Adipose tissue (tissue), 3 donors: Measurements from ENCODE around the gene OR2T3. TPM values are rescaled to one million over a fixed set of nuclear protein-coding genes. Genes with fewer than 3 reads are reported as not detected.
"Not testable (repeated sequence)": the region's sequence is repeated elsewhere in the genome, so short reads cannot be mapped to it uniquely, and the experiment has no call there.

Experiments
- H3K27ac ChIP-seq: one replicate; pipeline ENCODE4 v1.5.1; 2013; ENCODE audit warnings: low read depth, low read length
- WGBS, 3 donors: extraction: QIAGEN DNeasy Blood & Tissue Kit; methylation state at CpG; one replicate each; pipeline ENCODE4 v1.1.7; 2013; 5-methylcytosine and 5-hydroxymethylcytosine counted together
- polyA plus RNA-seq, 3 donors: library from polyadenylated mRNA; stranded (reverse); fragments of 200-250 nt; gene quantifications; one replicate each; pipeline ENCODE4 v1.2.3, GENCODE V29; 2013
- donor health status: healthy with polysubstance abuse.
- donor health status: Bipolar disorder and iron deficiency.
- donor health status: healthy.

Gene OR2T3
- polyA plus RNA-seq, 3 donors, result not detected

DNA sequence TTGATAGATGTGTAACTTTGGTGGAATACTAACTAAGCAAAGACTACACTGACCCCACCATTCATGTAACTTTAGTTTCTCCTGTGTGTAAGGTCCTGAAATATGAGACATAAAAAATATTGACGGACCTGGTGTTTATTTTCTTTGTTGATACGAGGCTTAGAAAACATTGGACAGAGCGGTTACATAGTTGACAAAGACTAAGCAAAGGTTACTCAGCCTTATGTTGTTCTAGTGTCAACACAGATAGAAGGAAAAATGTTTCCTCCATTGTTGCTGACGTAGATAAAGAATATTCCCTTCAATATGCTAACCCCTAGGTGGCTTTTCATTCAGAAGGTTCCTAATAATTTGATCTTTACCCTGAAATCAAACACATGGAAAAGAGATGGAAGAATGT is 18.1 kb upstream of the OR2T3 start:
- not testable (repeated sequence) for H3K27ac ChIP-seq
- whole genome bisulfite sequencing, 3 donors, result 7 to 82% (median 75%) methylated on average over 1 of the region's 4 CpGs

- no CpG with 5 or more reads among the region's 2 CpGs for WGBS, 3 donors
- not testable (repeated sequence) for H3K27ac ChIP-seq
These were observed 16.5 kb upstream of the OR2T3 start for GRCh38 chr1:248456635-248457034.

DNA sequence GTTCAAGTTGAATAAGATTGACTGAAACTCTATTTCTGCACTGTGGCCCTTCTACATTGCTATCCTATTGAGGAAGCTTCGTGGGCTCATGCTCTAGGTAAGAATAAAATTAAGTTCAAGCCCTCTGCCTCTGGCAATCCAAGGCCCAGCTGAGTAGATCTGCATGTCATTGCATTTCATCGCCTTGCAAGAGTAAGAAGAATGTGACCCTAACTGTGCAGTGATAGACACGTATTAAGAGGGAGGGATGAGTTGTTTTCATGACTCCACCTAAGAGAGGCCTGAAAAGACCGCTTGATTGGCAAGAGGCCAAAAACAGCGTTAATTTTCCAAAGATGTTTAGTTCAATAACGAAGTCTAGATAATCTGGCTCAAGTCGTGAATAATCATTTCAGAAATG is 14.0 kb upstream of the OR2T3 start:
- H3K27ac ChIP-seq, result not testable (repeated sequence)
- 69 to 73% (median 71%) methylated on average over 7 of the region's 7 CpGs for WGBS, 3 donors

- WGBS, 3 donors, result 79 to 87% (median 86%) methylated on average over 4 of the region's 4 CpGs
- no peak overlapping the region for H3K27ac ChIP-seq
These were observed 2.0 kb upstream of the OR2T3 start for GRCh38 chr1:248471154-248471553.

DNA sequence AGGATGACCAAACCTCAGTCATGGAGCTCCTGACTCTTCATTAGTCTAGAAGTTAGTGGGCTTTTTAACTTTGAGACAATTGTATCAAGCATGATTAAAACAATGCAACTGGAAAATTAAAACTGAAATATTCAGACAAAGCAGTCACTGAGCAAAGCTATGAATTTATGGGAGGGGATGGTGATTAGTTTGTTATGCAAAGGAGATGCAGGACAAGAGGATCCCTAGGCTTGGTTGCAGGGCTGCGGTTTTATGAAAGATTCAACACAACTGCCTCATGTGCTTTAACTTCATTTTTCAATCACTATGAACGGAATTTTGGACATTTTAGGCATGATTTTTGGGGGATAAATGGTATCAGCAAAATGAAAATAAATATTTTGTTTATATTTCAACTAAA is 1.0 kb upstream of the OR2T3 start:
- not testable (repeated sequence) for H3K27ac ChIP-seq
- WGBS, 3 donors, result 50 to 74% (median 68%) methylated on average over 2 of the region's 2 CpGs

DNA sequence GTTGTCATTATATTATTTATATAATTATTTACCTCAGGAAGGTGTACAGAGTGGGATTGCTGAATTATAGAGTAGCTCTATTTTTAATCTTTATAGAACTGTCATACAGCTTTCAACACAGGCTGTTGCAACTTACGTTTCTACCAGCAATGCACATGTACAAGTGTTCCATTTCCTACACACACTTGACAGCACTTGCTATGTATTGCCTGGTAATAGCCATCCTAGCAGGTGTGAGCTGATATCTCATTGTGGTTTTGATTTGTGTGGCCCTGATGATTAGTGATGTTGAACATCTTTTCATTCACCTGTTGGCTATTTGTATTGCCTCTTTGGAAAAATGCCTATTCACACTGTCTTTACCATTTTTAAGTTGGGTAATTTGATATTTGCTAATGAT is 2.5 kb downstream of the OR2T3 start:
- H3K27ac ChIP-seq, result not testable (repeated sequence)
- WGBS, 3 donors, result no CpG with 5 or more reads among the region's 1 CpG

DNA sequence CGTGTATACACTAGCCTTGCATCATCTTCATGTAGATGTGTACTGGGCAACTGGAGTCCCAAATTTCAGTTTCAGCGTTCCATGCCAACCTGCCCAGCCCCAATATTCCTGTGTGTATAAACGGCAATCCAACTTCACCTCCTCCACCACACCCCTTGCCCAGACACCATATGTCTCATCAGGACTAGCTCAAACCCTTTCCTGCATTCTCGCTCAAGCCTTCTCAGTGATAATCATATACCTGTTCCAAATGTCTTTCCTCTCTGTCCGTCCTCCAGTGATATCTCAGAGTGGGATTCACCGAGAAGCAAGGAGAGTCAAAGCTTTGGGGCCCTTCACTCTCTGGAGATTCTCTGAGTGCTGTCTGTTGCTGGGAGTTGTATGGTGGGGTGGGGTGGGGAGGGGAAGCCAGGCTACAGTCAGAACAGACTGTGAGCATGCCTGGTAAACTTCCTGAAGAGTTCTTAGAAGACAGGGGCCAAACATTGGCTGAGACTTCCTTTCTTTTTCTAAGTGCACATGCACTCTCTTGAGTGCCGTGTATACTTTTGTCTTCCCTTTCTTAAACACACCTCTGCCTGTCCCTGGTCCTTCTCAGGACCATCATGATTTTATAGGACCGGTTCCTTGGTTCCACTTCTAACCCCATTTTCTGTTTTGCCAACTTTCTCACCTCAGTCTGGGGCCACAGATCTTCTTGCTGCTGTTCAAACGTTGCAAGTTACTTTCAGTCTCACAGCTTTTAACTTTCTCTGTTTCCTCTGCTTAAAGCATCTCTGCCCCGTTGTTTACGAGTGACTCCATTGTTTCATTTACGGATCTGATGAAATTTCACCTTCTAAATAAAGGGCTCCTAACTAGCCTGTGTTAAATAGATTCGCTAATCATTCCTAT is 8.8 kb downstream of the OR2T3 start:
- H3K27ac ChIP-seq, result not testable (repeated sequence)
- 57 to 66% (median 62%) methylated on average over 13 of the region's 13 CpGs for WGBS, 3 donors

GRCh38 chr1:248488289-248488688 is 15.1 kb downstream of the OR2T3 start, which contains the start of gene OR2T5:
Gene OR2T5 (plus strand): TSS chr1:248488589. CDS start chr1:248488589, 0 bp downstream.
- H3K27ac ChIP-seq, result not testable (repeated sequence)
- WGBS, 3 donors, result 85 to 95% (median 87%) methylated on average over 3 to 4 of the region's 6 CpGs

DNA sequence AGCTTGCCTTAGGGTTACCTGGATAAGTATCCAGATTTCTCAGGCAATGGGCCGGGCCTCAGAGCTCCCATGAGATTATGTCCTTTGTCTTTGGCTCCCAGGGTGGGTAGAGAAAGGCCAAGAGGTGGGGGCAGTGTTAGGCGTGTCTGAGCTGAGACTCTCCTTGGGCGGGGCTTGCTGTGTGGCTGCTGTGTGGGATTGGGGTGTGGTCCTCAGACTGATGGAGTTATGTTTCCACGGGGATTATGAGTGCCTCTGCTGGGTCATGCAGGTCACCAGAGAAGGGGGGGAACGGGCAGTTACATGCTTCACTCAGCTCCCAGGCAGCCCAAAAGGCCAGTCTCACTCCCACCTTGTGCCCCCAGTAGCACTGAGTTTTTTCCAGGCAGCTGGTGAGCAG is 23.5 kb downstream of the OR2T3 start:
- WGBS, 3 donors, result no CpG with 5 or more reads among the region's 5 CpGs
- H3K27ac ChIP-seq, result not testable (repeated sequence)

- not testable (repeated sequence) for H3K27ac ChIP-seq
- 65 to 80% (median 72%) methylated on average over 1 of the region's 2 CpGs for WGBS, 3 donors
These were observed 27.3 kb downstream of the OR2T3 start for GRCh38 chr1:248500305-248501035.

- not testable (repeated sequence) for H3K27ac ChIP-seq
- no CpG with 5 or more reads among the region's 2 CpGs for WGBS, 3 donors
These were observed 34.6 kb downstream of the OR2T3 start, which contains the start of gene OR2G6 for GRCh38 chr1:248507773-248508172. Gene OR2G6 (plus strand): TSS chr1:248508073. CDS start chr1:248521647, 13,574 bp downstream.

- H3K27ac ChIP-seq, result not testable (repeated sequence)
These were observed 37.1 kb downstream of the OR2T3 start for GRCh38 chr1:248510217-248510616.

GRCh38 chr1:248521856-248522255 is 48.7 kb downstream of the OR2T3 start:
- H3K27ac ChIP-seq, result no peak overlapping the region
- WGBS, 3 donors, result 85 to 89% (median 85%) methylated on average over 12 of the region's 12 CpGs

Other genes starting within 250 kb of the OR2T3 start
- not detected for gene OR2M4, start 241.9 kb upstream of the OR2T3 start, polyA plus RNA-seq
- gene OR2T33, start 195.4 kb upstream of the OR2T3 start, polyA plus RNA-seq, result not detected
- not detected for gene OR2T12, start 169.9 kb upstream of the OR2T3 start, polyA plus RNA-seq
- not detected for gene OR2M7, start 148.8 kb upstream of the OR2T3 start, polyA plus RNA-seq
- gene OR14C36, start 124.6 kb upstream of the OR2T3 start, polyA plus RNA-seq, result not detected
- gene OR2T4, start 111.7 kb upstream of the OR2T3 start, polyA plus RNA-seq, result not detected
- not detected for gene OR2T6, start 97.6 kb upstream of the OR2T3 start, polyA plus RNA-seq
- not detected for gene OR2T1, start 70.3 kb upstream of the OR2T3 start, polyA plus RNA-seq
- gene OR2T2, start 27.7 kb upstream of the OR2T3 start, polyA plus RNA-seq, result not detected
- gene OR2T5, start 15.2 kb downstream of the OR2T3 start, polyA plus RNA-seq, result not detected
- not detected for gene OR2G6, start 34.7 kb downstream of the OR2T3 start, polyA plus RNA-seq
- gene OR2T29, start 89.4 kb downstream of the OR2T3 start, polyA plus RNA-seq, result not detected
- not detected for gene OR2T34, start 101.4 kb downstream of the OR2T3 start, polyA plus RNA-seq
- gene OR2T10, start 124.3 kb downstream of the OR2T3 start, polyA plus RNA-seq, result not detected
- gene OR2T11, start 161.7 kb downstream of the OR2T3 start, polyA plus RNA-seq, result not detected
- not detected for gene OR2T35, start 171.9 kb downstream of the OR2T3 start, polyA plus RNA-seq
- gene OR2T27, start 182.2 kb downstream of the OR2T3 start, polyA plus RNA-seq, result not detected
- gene OR14I1, start 229.4 kb downstream of the OR2T3 start, polyA plus RNA-seq, result not detected